Activated CD4-positive, CD25-positive, alpha-beta regulatory T cell treated with anti-CD3 and anti-CD28 coated beads, Interleukin-2, amount 50 U/mL, for 16 hours (primary cell): ENCODE measurements around the gene PPP2R5B.
"Not testable (repeated sequence)": the region's sequence is repeated elsewhere in the genome, so short reads cannot be mapped to it uniquely, and the experiment has no call there.

ENCODE experiments used
- DNase-seq: peaks from one replicate; pipeline ENCODE4 v3.0.0-alpha.2; 2020; ENCODE audit warnings: low read depth, low spot score

Gene PPP2R5B

GRCh38 chr11:64976651-64977050, 52.2 kb downstream of the PPP2R5B start:
- no peak for DNase-seq

- not testable (repeated sequence) for DNase-seq
Measured at GRCh38 chr11:64983339-64983738, 58.9 kb downstream of the PPP2R5B start.
